Suprapubic skin (tissue), 4 donors: Measurements from ENCODE around the gene MPPE1.

Source experiments
- CTCF ChIP-seq, 2 donors: fragments of 200-600 bp in 1 of 2; fragments of 450-650 bp in 1 of 2; sonication (generic) in 1 of 2; IDR thresholded peaks; one replicate each; pipeline ENCODE4 v1.5.1; 2016 to 2019; ENCODE audit warnings: antibody characterized with exemption in 2 of 2, mild to moderate bottlenecking in 1 of 2, moderate library complexity in 1 of 2
- EP300 ChIP-seq: sonication (generic); formaldehyde crosslinking; IDR thresholded peaks from one replicate; pipeline ENCODE4 v1.6.1; 2017; ENCODE audit warnings: antibody characterized with exemption
- POLR2AphosphoS5 ChIP-seq, 3 donors: sonication (generic); formaldehyde crosslinking; IDR thresholded peaks; one replicate each; pipeline ENCODE4 v1.6.1; 2017; ENCODE audit warnings: antibody characterized with exemption in 3 of 3

GRCh38 chr18:11860594-11861450, 47.3 kb downstream of the MPPE1 start:
- TF ChIP-seq POLR2AphosphoS5 (IDR thresholded peaks at IDR 0.05), result no peak
- TF ChIP-seq CTCF (IDR thresholded peaks at IDR 0.05), result no peak
- TF ChIP-seq EP300, result no peak
